B cell (primary cell): Measurements from ENCODE around the gene RUFY1. TPM values are rescaled to one million over a fixed set of nuclear protein-coding genes. Genes with fewer than 3 reads are reported as not detected.

Experiments used
- ATAC-seq: fragments of 200-7000 bp; cut with Tn5 transposase; one replicate; pipeline ENCODE4 v1.10.0; 2021; ENCODE audit warnings: low read depth, mild to moderate bottlenecking, moderate number of reproducible peaks, moderate library complexity
- CTCF ChIA-PET: fragments of 350-600 bp; sonication (Branson Sonifier 250); formaldehyde crosslinking; loops from one replicate; lab custom pipeline; 2021; ENCODE audit warnings: antibody characterized with exemption, inconsistent platforms; lab: Charles Lee
- POLR2A ChIA-PET: fragments of 350-600 bp; sonication (Branson Sonifier 250); formaldehyde crosslinking; loops from one replicate; lab custom pipeline; 2021; ENCODE audit warnings: antibody characterized with exemption; lab: Charles Lee
- DNase-seq: peaks from one replicate; pipeline ENCODE4 v3.0.0; 2013
- H2AFZ ChIP-seq: 2 replicates; pipeline ENCODE4 v1.6.1; 2012; ENCODE audit warnings: mild to moderate bottlenecking, low read depth, low read length; ENCODE audit not compliant: insufficient read depth, poor library complexity, severe bottlenecking
- H3K27ac ChIP-seq, 2 donors: 1 replicate in 1 of 2; 2 replicates in 1 of 2; pipeline ENCODE4 v1.5.1; 2012 to 2013; ENCODE audit warnings: low read length in 2 of 2, mild to moderate bottlenecking in 2 of 2, moderate library complexity in 1 of 2
- H3K27me3 ChIP-seq, 4 experiments: fragments of 200-600 bp in 1 of 4; sonication (generic) in 1 of 4; replicated peaks in 1 of 4; 1 replicate in 2 of 4; 2 replicates in 2 of 4; pipeline versions ENCODE4 v1.6.1 to v1.7.0; 2013 to 2016; ENCODE audit warnings: low read length in 3 of 4, mild to moderate bottlenecking in 2 of 4, mixed read lengths in 1 of 4, moderate library complexity in 1 of 4; ENCODE audit not compliant: insufficient read depth in 4 of 4, control insufficient read depth in 3 of 4; ENCODE audit errors: control extremely low read depth in 1 of 4
- H3K36me3 ChIP-seq, 2 experiments: replicated peaks in 1 of 2; 1 replicate in 1 of 2; 2 replicates in 1 of 2; pipeline versions ENCODE4 v1.6.1 to v1.7.1; 2013; ENCODE audit warnings: low read length in 1 of 2; ENCODE audit not compliant: insufficient read depth in 2 of 2, control insufficient read depth in 1 of 2; ENCODE audit errors: control extremely low read depth in 1 of 2, extremely low read depth in 1 of 2
- H3K4me1 ChIP-seq, 2 donors: fragments of 200-600 bp in 1 of 2; sonication (generic) in 1 of 2; 1 replicate in 1 of 2; 2 replicates in 1 of 2; pipeline versions ENCODE4 v1.5.1 to v1.6.1; 2013 to 2017; ENCODE audit warnings: low read length in 2 of 2; ENCODE audit not compliant: control insufficient read depth in 2 of 2, insufficient read depth in 2 of 2
- H3K4me2 ChIP-seq: replicated peaks from 2 replicates; pipeline ENCODE3; 2012; ENCODE audit warnings: mild to moderate bottlenecking, low read depth, low read length; ENCODE audit not compliant: poor library complexity, severe bottlenecking
- H3K4me3 ChIP-seq, 5 experiments: fragments of 200-600 bp in 1 of 5; sonication (generic) in 1 of 5; 1 replicate in 3 of 5; 2 replicates in 2 of 5; pipeline versions ENCODE4 v1.5.1 to v1.7.0; 2011 to 2016; ENCODE audit warnings: low read length in 4 of 5, mild to moderate bottlenecking in 4 of 5, low read depth in 2 of 5, control low read depth in 1 of 5, moderate library complexity in 1 of 5; ENCODE audit not compliant: insufficient read depth in 1 of 5; ENCODE audit errors: control extremely low read depth in 1 of 5, extremely low read depth in 1 of 5
- H3K79me2 ChIP-seq: fragments of 200-600 bp; sonication (generic); one replicate; pipeline ENCODE4 v1.6.0; 2016; ENCODE audit warnings: low read length; ENCODE audit not compliant: control insufficient read depth, insufficient read depth
- H3K9ac ChIP-seq: fragments of 200-600 bp; sonication (generic); 2 replicates; pipeline ENCODE4 v1.6.1; 2017; ENCODE audit warnings: mild to moderate bottlenecking, low read length, moderate library complexity
- H3K9me3 ChIP-seq, 3 donors: one replicate each; pipeline versions ENCODE4 v1.6.1 to v1.7.1; 2013; ENCODE audit warnings: low read length in 2 of 3; ENCODE audit not compliant: control insufficient read depth in 2 of 3, insufficient read depth in 1 of 3; ENCODE audit errors: control extremely low read depth in 1 of 3
- H4K20me1 ChIP-seq: 2 replicates; pipeline ENCODE4 v1.6.0; 2012; ENCODE audit warnings: mild to moderate bottlenecking, low read length; ENCODE audit not compliant: insufficient read depth, control insufficient read depth, poor library complexity, severe bottlenecking
- H3K27ac Mint-ChIP-seq: one replicate; pipeline ENCODE4 v1.8.0; 2021; ENCODE audit warnings: mixed read lengths
- H3K27me3 Mint-ChIP-seq: one replicate; pipeline ENCODE4 v1.8.0; 2021; ENCODE audit warnings: mixed read lengths
- H3K4me1 Mint-ChIP-seq: one replicate; pipeline ENCODE4 v1.8.0; 2021; ENCODE audit warnings: mixed read lengths
- H3K4me3 Mint-ChIP-seq: one replicate; pipeline ENCODE4 v1.8.0; 2021; ENCODE audit warnings: mixed read lengths
- H3K9me3 Mint-ChIP-seq: one replicate; pipeline ENCODE4 v1.8.0; 2022; ENCODE audit warnings: mixed read lengths; ENCODE audit not compliant: insufficient read depth
- CTCF ChIP-seq: fragments of 200-600 bp; IDR thresholded peaks from one replicate; pipeline ENCODE4 v1.8.0; 2022; ENCODE audit warnings: antibody characterized with exemption, mild to moderate bottlenecking
- EZH2 ChIP-seq: IDR thresholded peaks from 2 replicates; pipeline ENCODE4 v1.6.1; 2012; ENCODE audit warnings: borderline replicate concordance, low read depth, mild to moderate bottlenecking, moderate library complexity, low read length; ENCODE audit not compliant: insufficient read depth, poor library complexity, severe bottlenecking
- WGBS: methylation state at CpG from one replicate; pipeline ENCODE4 v1.1.5; 2013; ENCODE audit warnings: missing lambda C conversion rate; ENCODE audit not compliant: insufficient coverage; 5-methylcytosine and 5-hydroxymethylcytosine counted together
- intact Hi-C: fragments of 100-400 bp; cut with micrococcal nuclease; formaldehyde crosslinking; loops from one replicate; pipeline ENCODE4 v1.10.0; 2022
- polyA plus RNA-seq: library from polyadenylated mRNA; depleted of rRNA; stranded (reverse); fragments of >200 nt; gene quantifications from 2 replicates; pipeline ENCODE4 v1.2.3, GENCODE V29; 2012
- total RNA-seq, 2 donors: library from RNA; stranded (reverse); fragments of 120-200 nt in 1 of 2; gene quantifications; 1 replicate in 1 of 2; 2 replicates in 1 of 2; pipeline versions ENCODE4 v1.2.3 to v1.2.4, GENCODE V29; 2013 to 2022

Gene RUFY1
- total and polyA plus RNA-seq, 2 donors (not counting 1 experiment from before 2014, with no cell fraction given) = 38.5 to 99.8 TPM

- ChIA-PET POLR2A (interaction anchor here (0.6 to 1.5 kb wide), 5 partner anchors 9 to 64 kb away, joined by 3 to 12 read pairs (median 5); partner anchors contain the start of genes HNRNPH1 and RUFY1), CTCF (interaction anchor here (0.9 to 3.2 kb wide), 4 partner anchors 27 to 66 kb away, joined by 3 to 13 read pairs (median 4); partner anchors contain the start of gene HNRNPH1)
- Histone ChIP-seq H3K27me3 (no peaks in the 10 kb centered on the region), H2AFZ (peak overlapping the region; percentile 77), H3K4me2 (peak overlapping the region; percentile 72), H3K36me3 (peaks cover 0 to 22% of the 10 kb centered on the region in 2 experiments), H3K4me3 (peak overlapping the region; percentile 56 to 86 (median 70)), H3K27ac (peak overlapping the region; percentile 67 to 85), H3K79me2 (peaks cover 56% of the 10 kb centered on the region), H4K20me1 (peaks cover 6% of the 10 kb centered on the region), H3K9me3 (no peaks in the 10 kb centered on the region), H3K9ac (peak overlapping the region; percentile 76), H3K4me1 (peaks cover 3 to 15% of the 10 kb centered on the region in 2 donors)
- TF ChIP-seq CTCF (no peak), EZH2 (no peak)
- peak; percentile 99 for ATAC-seq
- peak overlapping the region; percentile 87 for H3K4me3 Mint-ChIP-seq
- H3K27ac Mint-ChIP-seq = peak overlapping the region; percentile 83
- intact Hi-C loops = loop anchor here (1.0 kb wide), 2 partner anchors 8 to 64 kb away; partner anchors contain the start of gene HNRNPH1
- WGBS = 36% methylated on average over 49 of the region's 52 CpGs
- H3K27me3 Mint-ChIP-seq = no peaks in the 10 kb centered on the region
- no peaks in the 10 kb centered on the region for H3K9me3 Mint-ChIP-seq
- H3K4me1 Mint-ChIP-seq = peaks cover 21% of the 10 kb centered on the region
- DNase-seq = peak; percentile 89
Observed at GRCh38 chr5:179559284-179560252, 9.2 kb downstream of the RUFY1 start.
